Common myeloid progenitor, CD34-positive (primary cell): ENCODE data around the gene PRSS35. TPM values are rescaled to one million over a fixed set of nuclear protein-coding genes. Genes with fewer than 3 reads are reported as not detected.

Source experiments
- CTCF ChIA-PET: fragments of 350-600 bp; sonication (Branson Sonifier 250); formaldehyde crosslinking; loops from one replicate; lab custom pipeline; 2021; ENCODE audit warnings: antibody characterized with exemption; lab: Charles Lee
- POLR2A ChIA-PET: fragments of 350-600 bp; sonication (Branson Sonifier 250); formaldehyde crosslinking; loops from one replicate; lab custom pipeline; 2021; ENCODE audit warnings: antibody characterized with exemption; lab: Charles Lee
- DNase-seq, 3 donors: peaks; one replicate each; pipeline versions ENCODE4 v3.0.0 to v3.0.0-alpha.2; 2013
- H3K27ac ChIP-seq, 2 experiments: 1 replicate in 1 of 2; 2 replicates in 1 of 2; pipeline ENCODE4 v1.7.0; 2013; ENCODE audit warnings: inconsistent platforms in 2 of 2, low read length in 2 of 2, mild to moderate bottlenecking in 2 of 2, low read depth in 1 of 2, moderate library complexity in 1 of 2; ENCODE audit not compliant: severe bottlenecking in 2 of 2, insufficient read depth in 1 of 2, poor library complexity in 1 of 2
- H3K27me3 ChIP-seq, 5 experiments: replicated peaks in 2 of 5; 1 replicate in 3 of 5; 2 replicates in 2 of 5; pipeline versions ENCODE4 v1.6.1 to v1.7.0; 2013; ENCODE audit warnings: low read length in 4 of 5, mild to moderate bottlenecking in 2 of 5, moderate library complexity in 2 of 5, inconsistent platforms in 1 of 5; ENCODE audit not compliant: insufficient read depth in 5 of 5, control insufficient read depth in 4 of 5
- H3K36me3 ChIP-seq, 4 experiments: 1 replicate in 2 of 4; 2 replicates in 2 of 4; pipeline versions ENCODE4 v1.6.1 to v1.7.0; 2013; ENCODE audit warnings: low read length in 3 of 4, control low read depth in 1 of 4, mild to moderate bottlenecking in 1 of 4; ENCODE audit not compliant: control insufficient read depth in 4 of 4, insufficient read depth in 4 of 4
- H3K4me1 ChIP-seq, 4 experiments: 1 replicate in 3 of 4; 2 replicates in 1 of 4; pipeline versions ENCODE4 v1.6.1 to v1.7.1; 2013; ENCODE audit warnings: low read length in 3 of 4, mild to moderate bottlenecking in 3 of 4, control low read depth in 1 of 4, inconsistent platforms in 1 of 4, moderate library complexity in 1 of 4; ENCODE audit not compliant: control insufficient read depth in 4 of 4, insufficient read depth in 4 of 4; ENCODE audit errors: control extremely low read depth in 1 of 4
- H3K4me3 ChIP-seq, 7 experiments: 1 replicate in 4 of 7; 2 replicates in 3 of 7; pipeline versions ENCODE4 v1.5.1 to v1.7.0; 2013; ENCODE audit warnings: mild to moderate bottlenecking in 7 of 7, low read length in 6 of 7, moderate library complexity in 6 of 7, inconsistent platforms in 2 of 7, low read depth in 2 of 7, control low read depth in 1 of 7; ENCODE audit not compliant: insufficient read depth in 4 of 7, control insufficient read depth in 1 of 7; ENCODE audit errors: extremely low read depth in 1 of 7
- H3K9me3 ChIP-seq, 5 experiments: 1 replicate in 4 of 5; 2 replicates in 1 of 5; pipeline versions ENCODE4 v1.6.1 to v1.7.1; 2013; ENCODE audit warnings: low read length in 4 of 5, mild to moderate bottlenecking in 2 of 5, inconsistent platforms in 1 of 5, low read depth in 1 of 5, moderate library complexity in 1 of 5; ENCODE audit not compliant: control insufficient read depth in 4 of 5, insufficient read depth in 2 of 5; ENCODE audit errors: control extremely low read depth in 1 of 5
- WGBS: methylation state at CpG from one replicate; pipeline ENCODE4 v1.1.5; 2013; ENCODE audit not compliant: insufficient coverage; 5-methylcytosine and 5-hydroxymethylcytosine counted together
- polyA plus RNA-seq: library from polyadenylated mRNA; unstranded; fragments of 120-200 nt; gene quantifications from one replicate; pipeline ENCODE4 v1.2.1, GENCODE V29; 2013

Gene PRSS35
- not detected for polyA plus RNA-seq

- Histone ChIP-seq H3K27me3 (peaks cover 6 to 31% (median 18%) of the 10 kb centered on the region in 5 experiments), H3K36me3 (no peaks in the 10 kb centered on the region), H3K4me3 (peak within 1 kb of the TSS in 6 of 7 experiments; percentile 15 to 63 (median 53)), H3K27ac (no peak within 1 kb of the TSS), H3K9me3 (no peaks in the 10 kb centered on the region), H3K4me1 (peaks cover 0 to 12% (median 8%) of the 10 kb centered on the region in 4 experiments)
- ChIA-PET POLR2A (no interaction called here), CTCF (interaction anchor here (0.8 to 7.3 kb wide), 16 partner anchors 9 to 716 kb away, joined by 3 to 211 read pairs (median 4); partner anchors contain the start of genes CEP162 and ME1)
- DNase-seq, result peak; percentile 25 to 41 (median 35)
- WGBS, result 2% methylated on average over 23 of the region's 38 CpGs
Observed at GRCh38 chr6:83511901-83512681, at the start of gene PRSS35. TSS of gene PRSS35 (plus strand) at chr6:83512534. CDS start at chr6:83523442, 10,908 bp downstream.

GRCh38 chr6:83463886-83464285, 48.4 kb upstream of the PRSS35 start:
- Histone ChIP-seq H3K4me1 (peaks cover 0 to 24% (median 14%) of the 10 kb centered on the region in 4 experiments), H3K27me3 (no peaks in the 10 kb centered on the region), H3K36me3 (no peaks in the 10 kb centered on the region), H3K27ac (no peak overlapping the region), H3K4me3 (no peak overlapping the region), H3K9me3 (peaks cover 0 to 2% (median 0%) of the 10 kb centered on the region in 5 experiments)
- ChIA-PET CTCF (interaction anchor here (0.7 to 1.1 kb wide), 2 partner anchors 27 to 142 kb away, joined by 3 read pairs; no protein-coding TSS in a partner anchor), POLR2A (no interaction called here)
- 92% methylated on average over 1 of the region's 2 CpGs for WGBS
- no peak for DNase-seq

GRCh38 chr6:83464381-83465140, 47.8 kb upstream of the PRSS35 start:
- Histone ChIP-seq H3K9me3 (peaks cover 0 to 2% (median 0%) of the 10 kb centered on the region in 5 experiments), H3K27ac (no peak overlapping the region), H3K4me1 (peaks cover 0 to 25% (median 14%) of the 10 kb centered on the region in 4 experiments), H3K4me3 (no peak overlapping the region), H3K36me3 (no peaks in the 10 kb centered on the region), H3K27me3 (no peaks in the 10 kb centered on the region)
- ChIA-PET CTCF (interaction anchor here (0.7 to 1.1 kb wide), 2 partner anchors 28 to 142 kb away, joined by 3 read pairs; no protein-coding TSS in a partner anchor), POLR2A (no interaction called here)
- 97% methylated on average over 4 of the region's 5 CpGs for WGBS
- no peak for DNase-seq

DNA sequence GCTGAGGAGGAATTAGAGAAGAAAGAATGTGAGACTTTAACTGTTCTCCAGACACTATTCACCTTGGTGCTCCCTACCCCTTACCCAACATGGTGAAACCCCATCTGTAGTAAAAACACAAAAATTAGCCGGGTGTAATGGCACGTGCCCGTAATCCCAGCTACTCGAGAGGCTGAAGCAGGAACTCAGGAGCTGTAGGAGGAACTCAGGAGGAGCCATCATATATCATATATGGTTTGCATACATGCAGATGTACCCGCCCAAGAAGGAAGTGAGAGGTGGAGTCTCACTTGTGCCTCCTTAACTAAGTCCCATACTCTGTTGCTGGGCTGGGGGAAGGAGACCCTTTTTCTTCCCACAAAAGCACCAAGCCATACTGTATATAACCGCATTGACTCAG, 46.0 kb upstream of the PRSS35 start:
- no peaks in the 10 kb centered on the region for H3K9me3 ChIP-seq
- CTCF ChIA-PET, result no interaction called here
- POLR2A ChIA-PET, result no interaction called here
- H3K27me3 ChIP-seq, result no peaks in the 10 kb centered on the region
- H3K4me3 ChIP-seq, result no peak overlapping the region
- WGBS, result 100% methylated on average over 2 of the region's 6 CpGs
- no peaks in the 10 kb centered on the region for H3K36me3 ChIP-seq
- H3K4me1 ChIP-seq, result peaks cover 0 to 20% (median 14%) of the 10 kb centered on the region in 4 experiments
- no peak for DNase-seq
- no peak overlapping the region for H3K27ac ChIP-seq

DNA sequence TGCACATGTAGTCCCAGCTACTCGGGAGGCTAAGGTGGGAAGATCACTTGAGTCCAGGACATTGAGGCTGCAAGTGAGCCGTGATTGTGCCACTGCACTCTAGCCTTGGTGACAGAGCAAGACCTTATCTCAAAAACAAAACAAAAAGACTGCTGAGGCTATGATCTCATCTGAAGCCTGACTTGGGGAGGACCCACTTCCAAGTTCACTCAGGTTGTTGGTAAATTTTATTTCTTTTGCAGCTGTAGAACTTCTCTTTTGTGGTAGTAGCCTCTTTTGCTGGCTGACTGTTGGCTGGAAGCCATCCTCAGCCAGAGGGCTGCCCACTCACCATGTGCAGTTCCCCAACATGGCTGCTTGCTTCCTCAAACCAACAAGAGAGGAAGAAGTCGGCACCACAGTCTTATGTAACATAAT, 44.7 kb upstream of the PRSS35 start:
- no peaks in the 10 kb centered on the region for H3K27me3 ChIP-seq
- 50% methylated on average over 2 of the region's 3 CpGs for WGBS
- H3K4me3 ChIP-seq, result peak overlapping the region in 2 of 7 experiments; percentile 11 to 27
- CTCF ChIA-PET, result interaction anchor here (0.6 to 1.4 kb wide), 2 partner anchors 49 to 1725 kb away, joined by 3 to 4 read pairs; no protein-coding TSS in a partner anchor
- H3K9me3 ChIP-seq, result no peaks in the 10 kb centered on the region
- no peaks in the 10 kb centered on the region for H3K36me3 ChIP-seq
- peak overlapping the region in 1 of 2 experiments; percentile 44 for H3K27ac ChIP-seq
- POLR2A ChIA-PET, result no interaction called here
- peak; percentile 87 to 98 (median 98) for DNase-seq
- H3K4me1 ChIP-seq, result peaks cover 0 to 25% (median 14%) of the 10 kb centered on the region in 4 experiments

- Histone ChIP-seq H3K36me3 (no peaks in the 10 kb centered on the region), H3K27ac (no peak overlapping the region), H3K27me3 (peaks cover 0 to 3% (median 0%) of the 10 kb centered on the region in 5 experiments), H3K4me3 (no peak overlapping the region), H3K4me1 (peaks cover 0 to 25% (median 14%) of the 10 kb centered on the region in 4 experiments), H3K9me3 (no peaks in the 10 kb centered on the region)
- DNase-seq, result no peak
- POLR2A ChIA-PET, result no interaction called here
- WGBS, result 100% methylated on average over 1 of the region's 4 CpGs
- CTCF ChIA-PET, result interaction anchor here (1.9 kb wide), 2 partner anchors 15 to 44 kb away, joined by 4 to 7 read pairs; no protein-coding TSS in a partner anchor
Observed at GRCh38 chr6:83470001-83470400, 42.3 kb upstream of the PRSS35 start.
